Fibroblast of lung (primary cell): ENCODE results near the gene ERCC2.

Source experiments
- EZH2 ChIP-seq: IDR thresholded peaks from 2 replicates; pipeline ENCODE4 v1.5.1; 2012; ENCODE audit warnings: low read length, control low read depth, mild to moderate bottlenecking; ENCODE audit errors: missing control alignments
- TF ChIP-seq, protein P1 (sequence below), 2 donors: IDR thresholded peaks in 1 of 2; conservative IDR thresholded peaks in 1 of 2; 1 replicate in 1 of 2; 2 replicates in 1 of 2; pipeline ENCODE4 v1.5.1; 2011 to 2012; ENCODE audit warnings: low read length in 2 of 2, control low read depth in 1 of 2, inconsistent platforms in 1 of 2, low read depth in 1 of 2, mild to moderate bottlenecking in 1 of 2

DNA sequence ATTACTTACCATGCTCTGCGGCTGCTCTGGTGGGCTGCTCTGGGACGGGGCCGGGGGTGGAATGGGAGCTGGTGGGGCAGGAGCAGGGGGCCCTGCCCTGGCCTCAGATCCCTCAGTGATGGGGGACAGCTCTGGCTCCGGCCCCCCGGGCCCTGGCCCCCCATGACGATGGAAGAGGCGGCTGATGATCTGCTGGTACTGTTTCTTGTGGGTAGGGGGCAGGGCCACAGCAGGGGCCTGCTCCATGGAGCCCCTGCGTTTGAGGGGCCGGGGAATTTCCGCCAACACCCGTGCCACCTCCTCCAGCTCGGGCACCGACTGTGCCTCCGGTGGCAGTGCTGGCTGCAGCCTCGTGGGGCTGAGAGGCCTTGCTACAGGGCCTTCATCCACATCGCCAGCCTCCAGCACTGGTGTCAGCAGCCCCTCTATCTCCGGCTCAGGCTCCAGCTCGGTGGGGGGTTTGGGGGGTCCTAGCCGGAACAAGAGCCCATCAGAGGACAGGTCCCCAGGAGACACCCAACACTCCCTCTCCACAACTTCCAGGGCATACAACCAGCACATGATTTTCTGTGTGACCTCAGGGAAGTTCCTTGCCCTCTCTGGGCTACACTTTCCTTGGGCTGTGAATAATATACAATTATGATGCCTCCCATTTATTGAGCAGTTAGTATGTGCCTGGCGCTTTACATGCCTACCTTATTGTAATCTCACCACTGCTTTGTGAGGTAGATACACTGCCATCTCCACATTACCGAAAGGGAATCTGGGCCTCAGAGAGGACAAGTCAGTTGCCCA, 21.7 kb upstream of the ERCC2 start:
- TF ChIP-seq, protein P1, sequence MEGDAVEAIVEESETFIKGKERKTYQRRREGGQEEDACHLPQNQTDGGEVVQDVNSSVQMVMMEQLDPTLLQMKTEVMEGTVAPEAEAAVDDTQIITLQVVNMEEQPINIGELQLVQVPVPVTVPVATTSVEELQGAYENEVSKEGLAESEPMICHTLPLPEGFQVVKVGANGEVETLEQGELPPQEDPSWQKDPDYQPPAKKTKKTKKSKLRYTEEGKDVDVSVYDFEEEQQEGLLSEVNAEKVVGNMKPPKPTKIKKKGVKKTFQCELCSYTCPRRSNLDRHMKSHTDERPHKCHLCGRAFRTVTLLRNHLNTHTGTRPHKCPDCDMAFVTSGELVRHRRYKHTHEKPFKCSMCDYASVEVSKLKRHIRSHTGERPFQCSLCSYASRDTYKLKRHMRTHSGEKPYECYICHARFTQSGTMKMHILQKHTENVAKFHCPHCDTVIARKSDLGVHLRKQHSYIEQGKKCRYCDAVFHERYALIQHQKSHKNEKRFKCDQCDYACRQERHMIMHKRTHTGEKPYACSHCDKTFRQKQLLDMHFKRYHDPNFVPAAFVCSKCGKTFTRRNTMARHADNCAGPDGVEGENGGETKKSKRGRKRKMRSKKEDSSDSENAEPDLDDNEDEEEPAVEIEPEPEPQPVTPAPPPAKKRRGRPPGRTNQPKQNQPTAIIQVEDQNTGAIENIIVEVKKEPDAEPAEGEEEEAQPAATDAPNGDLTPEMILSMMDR (conservative IDR thresholded peaks at IDR 0.05 in 1 of 2, IDR thresholded peaks at IDR 0.05 in 1 of 2; ENCODE audit: low read depth in 1 of 2, low read length in 2 of 2) = no peak
- no peak for TF ChIP-seq EZH2
